WERI-Rb-1 (cell line): ENCODE measurements around the gene CTIF.

Source experiments
- DNase-seq: peaks from one replicate; pipeline ENCODE4 v3.0.0-alpha.2; 2020
- H3K27ac ChIP-seq: fragments of 250-450 bp; sonication (Bioruptor Pico); 2 replicates; pipeline ENCODE4 v1.5.1; 2020; ENCODE audit warnings: mild to moderate bottlenecking, moderate library complexity
- H3K27me3 ChIP-seq: fragments of 250-450 bp; sonication (Bioruptor Pico); 2 replicates; pipeline ENCODE4 v1.5.1; 2021; ENCODE audit warnings: mild to moderate bottlenecking, low read depth, moderate library complexity; ENCODE audit not compliant: insufficient read depth, severe bottlenecking
- H3K36me3 ChIP-seq: fragments of 250-450 bp; sonication (Bioruptor Pico); 2 replicates; pipeline ENCODE4 v1.5.1; 2020; ENCODE audit warnings: mild to moderate bottlenecking, moderate library complexity
- H3K4me3 ChIP-seq: 2 replicates; pipeline ENCODE4 v1.5.1; 2011; ENCODE audit warnings: low read depth, mild to moderate bottlenecking, control low read depth, low read length
- H3K9me3 ChIP-seq: fragments of 250-450 bp; sonication (Bioruptor Pico); 2 replicates; pipeline ENCODE4 v1.5.1; 2021; ENCODE audit warnings: mild to moderate bottlenecking, moderate library complexity; ENCODE audit not compliant: severe bottlenecking
- TF ChIP-seq, protein P1 (sequence below): IDR thresholded peaks from 2 replicates; pipeline ENCODE4 v1.5.1; 2011; ENCODE audit warnings: low read depth, mild to moderate bottlenecking, control low read depth, inconsistent platforms, low read length

Gene CTIF

DNA sequence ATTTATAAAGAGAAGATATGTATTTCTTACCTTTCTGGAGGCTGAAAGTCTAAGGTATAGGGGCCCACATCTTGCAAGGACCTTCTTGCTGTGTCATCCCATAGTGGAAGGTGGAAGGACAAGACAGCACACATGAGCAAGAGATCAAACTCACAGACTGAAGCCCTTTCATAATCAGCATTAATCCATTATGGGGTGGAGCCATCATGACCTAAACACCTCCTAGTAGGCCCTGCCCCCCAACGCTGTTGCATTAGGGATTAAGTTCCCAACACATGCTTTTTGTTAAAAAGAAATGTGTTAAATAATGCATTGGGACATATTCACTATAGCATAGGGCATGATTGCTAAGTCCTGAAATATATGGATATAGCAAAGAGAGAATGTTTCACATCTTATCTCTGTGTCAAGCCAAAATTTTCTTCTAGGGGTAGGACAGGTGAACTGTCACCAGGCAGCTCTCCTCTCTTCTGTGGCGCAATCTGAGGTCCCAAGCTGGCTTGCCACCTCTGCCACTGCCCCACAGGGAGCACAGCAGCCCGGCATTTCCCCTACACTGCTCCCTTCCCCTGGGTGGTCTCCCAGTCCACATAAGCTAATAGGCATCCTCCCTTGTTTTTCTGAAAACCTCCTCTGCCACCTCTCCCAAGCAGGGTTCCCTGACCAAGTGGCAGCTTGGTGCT, 8.3 kb upstream of the CTIF start:
- Histone ChIP-seq H3K4me3 (no peak overlapping the region; the same call in 1 of the 2 replicates), H3K27ac (peak overlapping the region; percentile 43), H3K27me3 (no peaks in the 10 kb centered on the region), H3K36me3 (no peaks in the 10 kb centered on the region), H3K9me3 (no peaks in the 10 kb centered on the region)
- TF ChIP-seq, protein P1, sequence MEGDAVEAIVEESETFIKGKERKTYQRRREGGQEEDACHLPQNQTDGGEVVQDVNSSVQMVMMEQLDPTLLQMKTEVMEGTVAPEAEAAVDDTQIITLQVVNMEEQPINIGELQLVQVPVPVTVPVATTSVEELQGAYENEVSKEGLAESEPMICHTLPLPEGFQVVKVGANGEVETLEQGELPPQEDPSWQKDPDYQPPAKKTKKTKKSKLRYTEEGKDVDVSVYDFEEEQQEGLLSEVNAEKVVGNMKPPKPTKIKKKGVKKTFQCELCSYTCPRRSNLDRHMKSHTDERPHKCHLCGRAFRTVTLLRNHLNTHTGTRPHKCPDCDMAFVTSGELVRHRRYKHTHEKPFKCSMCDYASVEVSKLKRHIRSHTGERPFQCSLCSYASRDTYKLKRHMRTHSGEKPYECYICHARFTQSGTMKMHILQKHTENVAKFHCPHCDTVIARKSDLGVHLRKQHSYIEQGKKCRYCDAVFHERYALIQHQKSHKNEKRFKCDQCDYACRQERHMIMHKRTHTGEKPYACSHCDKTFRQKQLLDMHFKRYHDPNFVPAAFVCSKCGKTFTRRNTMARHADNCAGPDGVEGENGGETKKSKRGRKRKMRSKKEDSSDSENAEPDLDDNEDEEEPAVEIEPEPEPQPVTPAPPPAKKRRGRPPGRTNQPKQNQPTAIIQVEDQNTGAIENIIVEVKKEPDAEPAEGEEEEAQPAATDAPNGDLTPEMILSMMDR = no peak
- peak; percentile 71 for DNase-seq

DNA sequence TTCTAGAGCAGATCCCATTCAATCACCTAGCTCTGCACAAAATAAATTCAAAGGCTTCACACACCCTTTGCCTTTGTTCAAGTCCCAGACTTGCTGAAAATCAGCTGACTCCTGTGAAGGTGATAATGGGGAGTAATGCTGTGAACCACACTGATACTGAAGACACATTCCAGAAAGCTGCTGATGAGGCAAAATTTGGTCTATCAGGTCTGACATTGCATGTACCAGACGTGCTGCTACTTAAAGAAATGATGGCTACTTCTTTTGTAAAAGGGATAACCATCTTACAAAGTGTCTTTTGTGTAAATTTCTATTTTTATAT, 7.8 kb upstream of the CTIF start:
- Histone ChIP-seq H3K27ac (peak overlapping the region; percentile 43), H3K27me3 (no peaks in the 10 kb centered on the region), H3K9me3 (no peaks in the 10 kb centered on the region), H3K4me3 (no peak overlapping the region), H3K36me3 (no peaks in the 10 kb centered on the region)
- no peak for DNase-seq
- TF ChIP-seq, protein P1 = no peak

DNA sequence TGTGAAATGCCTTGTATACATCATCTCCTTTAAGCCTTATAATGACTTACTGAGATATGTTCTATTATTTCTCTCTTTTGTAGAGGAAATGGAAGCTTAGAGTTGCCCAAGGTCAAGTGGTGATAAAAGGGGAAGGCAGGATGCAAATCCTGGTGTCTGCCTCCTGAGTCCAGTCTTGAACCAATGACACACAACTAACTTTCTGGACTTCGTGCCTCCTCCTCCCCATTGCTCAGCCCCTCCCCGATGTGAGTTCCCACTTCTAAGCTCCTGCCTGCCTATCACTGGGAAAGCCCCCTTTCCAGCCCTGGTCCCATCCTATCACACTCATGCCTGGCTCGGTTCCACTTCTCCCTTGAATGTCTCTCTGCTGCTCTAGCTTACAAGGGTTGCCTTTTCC, 6.9 kb upstream of the CTIF start:
- Histone ChIP-seq H3K36me3 (no peaks in the 10 kb centered on the region), H3K27me3 (no peaks in the 10 kb centered on the region), H3K4me3 (no peak overlapping the region), H3K27ac (no peak overlapping the region), H3K9me3 (no peaks in the 10 kb centered on the region)
- TF ChIP-seq, protein P1 = no peak
- no peak for DNase-seq

DNA sequence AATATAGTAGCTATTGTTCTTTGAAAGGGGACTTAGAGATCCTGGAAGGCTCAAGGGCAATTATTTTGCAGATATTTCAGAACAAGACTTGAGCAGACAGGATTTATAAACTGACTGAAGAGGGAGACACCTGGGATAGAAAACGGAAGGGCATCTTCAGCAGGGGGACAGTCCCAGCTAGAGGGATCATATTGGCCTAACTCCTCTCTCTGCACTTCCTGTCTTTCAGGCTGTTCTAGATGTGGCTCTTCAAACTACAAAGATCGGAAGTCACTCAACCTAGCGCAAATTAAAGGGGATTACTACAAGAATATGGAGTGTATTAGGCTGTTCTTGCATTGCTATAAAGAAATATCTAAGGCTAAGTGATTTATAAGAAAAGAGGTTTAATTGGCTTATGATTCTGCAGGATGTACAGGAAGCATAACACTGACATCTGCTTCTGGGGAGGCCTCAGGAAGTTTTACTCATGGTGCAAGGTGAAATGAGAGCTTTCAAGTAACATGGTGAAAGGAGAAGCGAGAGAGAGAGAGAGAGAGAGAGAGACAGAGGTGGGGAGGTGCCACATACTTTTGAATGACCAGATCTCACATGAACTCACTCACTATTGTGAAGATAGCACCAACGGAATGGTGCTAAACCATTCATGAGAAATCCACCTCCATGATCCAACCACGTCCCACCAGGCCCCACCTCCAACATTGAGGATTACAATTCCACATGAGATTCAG, 5.3 kb upstream of the CTIF start:
- no peak overlapping the region for H3K27ac ChIP-seq
- H3K27me3 ChIP-seq = no peaks in the 10 kb centered on the region
- no peak for DNase-seq
- TF ChIP-seq, protein P1 = no peak
- no peak overlapping the region for H3K4me3 ChIP-seq
- H3K9me3 ChIP-seq = no peaks in the 10 kb centered on the region
- no peaks in the 10 kb centered on the region for H3K36me3 ChIP-seq

DNA sequence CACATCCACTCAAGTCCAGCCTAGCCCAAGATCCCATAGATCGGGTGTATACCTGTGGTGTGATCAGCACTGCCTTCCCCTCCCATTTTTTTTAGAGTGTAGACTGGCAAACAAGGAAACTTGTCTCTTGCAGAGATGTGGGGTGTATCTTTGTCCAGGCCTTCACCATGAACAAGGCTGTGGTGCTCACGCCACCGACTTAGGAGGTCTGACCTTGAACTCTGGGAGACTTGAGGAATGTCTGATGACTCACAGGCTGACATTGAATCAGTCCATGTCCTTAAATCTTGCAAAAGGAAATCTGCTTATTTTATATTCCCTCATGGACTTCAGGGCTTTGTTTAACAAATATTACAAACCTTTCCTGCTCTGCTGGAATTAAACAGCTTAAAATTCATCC, 4.5 kb upstream of the CTIF start:
- Histone ChIP-seq H3K4me3 (no peak overlapping the region), H3K9me3 (no peaks in the 10 kb centered on the region), H3K27ac (no peak overlapping the region), H3K27me3 (no peaks in the 10 kb centered on the region), H3K36me3 (no peaks in the 10 kb centered on the region)
- TF ChIP-seq, protein P1 = no peak
- no peak for DNase-seq
